ENCODE measurements around the gene KRTAP5-1.

KRTAP5-1 gene

GRCh38 chr11:1573077-1573902 lies 11.8 kb downstream of the KRTAP5-1 start:
- peak; percentile 17 for ATAC-seq
- TF ChIP-seq CREB5 (CRISPR knock-in tag; IDR thresholded peaks at IDR 0.05; ENCODE audit: low read depth) = no peak
- no peak for TF ChIP-seq ZFP3 (CRISPR knock-in tag; IDR thresholded peaks at IDR 0.05)
- no peak for TF ChIP-seq BACH2 (CRISPR knock-in tag; IDR thresholded peaks at IDR 0.05; ENCODE audit: borderline replicate concordance)
- no peak for TF ChIP-seq CSRNP3 (CRISPR knock-in tag; IDR thresholded peaks at IDR 0.05)

GRCh38 chr11:1572197-1573076 lies 12.6 kb downstream of the KRTAP5-1 start, which contains the start of gene DUSP8:
Gene DUSP8, minus strand, starts transcription at chr11:1572271. Its CDS starts 6,445 bp downstream, at chr11:1565826.
- ATAC-seq = peak; percentile 36; the same call in 2 of the 3 replicates
- TF ChIP-seq TOX (CRISPR knock-in tag; IDR thresholded peaks at IDR 0.05; ENCODE audit: borderline replicate concordance) (no peak), ZFP3 (CRISPR knock-in tag; IDR thresholded peaks at IDR 0.05) (peak; percentile 86)

- no peak for TF ChIP-seq PPARA (CRISPR knock-in tag; IDR thresholded peaks at IDR 0.05; ENCODE audit: borderline replicate concordance)
- TF ChIP-seq ISL1 (CRISPR knock-in tag; IDR thresholded peaks at IDR 0.05) = no peak
- TF ChIP-seq CSDC2 (CRISPR knock-in tag; IDR thresholded peaks at IDR 0.05) = no peak
- ATAC-seq = no peak
These were observed 13.3 kb downstream of the KRTAP5-1 start for GRCh38 chr11:1571760-1572196.

- TF ChIP-seq ZNF8 (CRISPR knock-in tag; IDR thresholded peaks at IDR 0.05) (no peak), ZNF565 (CRISPR knock-in tag; conservative IDR thresholded peaks at IDR 0.05; ENCODE audit: low read depth) (no peak), RARB (CRISPR knock-in tag; IDR thresholded peaks at IDR 0.05) (no peak)
- ATAC-seq = no peak
These were observed 14.0 kb downstream of the KRTAP5-1 start for GRCh38 chr11:1570896-1571759.

- no peak for ATAC-seq
- no peak for TF ChIP-seq ZFP3 (CRISPR knock-in tag; IDR thresholded peaks at IDR 0.05)
These were observed 14.6 kb downstream of the KRTAP5-1 start for GRCh38 chr11:1570531-1570895.

- ATAC-seq = no peak
- TF ChIP-seq PPARA (CRISPR knock-in tag; IDR thresholded peaks at IDR 0.05; ENCODE audit: borderline replicate concordance) = no peak
- no peak for TF ChIP-seq POU6F1 (CRISPR knock-in tag; IDR thresholded peaks at IDR 0.05; ENCODE audit: borderline replicate concordance, low read depth)
- no peak for TF ChIP-seq PATZ1 (CRISPR knock-in tag; IDR thresholded peaks at IDR 0.05; ENCODE audit: borderline replicate concordance)
- TF ChIP-seq ESRRG (CRISPR knock-in tag; IDR thresholded peaks at IDR 0.05) = no peak
- TF ChIP-seq TCF4 (CRISPR knock-in tag; IDR thresholded peaks at IDR 0.05; ENCODE audit: borderline replicate concordance) = no peak
These were observed 15.1 kb downstream of the KRTAP5-1 start for GRCh38 chr11:1570001-1570453.
